ENCODE measurements around the gene DRC7.

DNA sequence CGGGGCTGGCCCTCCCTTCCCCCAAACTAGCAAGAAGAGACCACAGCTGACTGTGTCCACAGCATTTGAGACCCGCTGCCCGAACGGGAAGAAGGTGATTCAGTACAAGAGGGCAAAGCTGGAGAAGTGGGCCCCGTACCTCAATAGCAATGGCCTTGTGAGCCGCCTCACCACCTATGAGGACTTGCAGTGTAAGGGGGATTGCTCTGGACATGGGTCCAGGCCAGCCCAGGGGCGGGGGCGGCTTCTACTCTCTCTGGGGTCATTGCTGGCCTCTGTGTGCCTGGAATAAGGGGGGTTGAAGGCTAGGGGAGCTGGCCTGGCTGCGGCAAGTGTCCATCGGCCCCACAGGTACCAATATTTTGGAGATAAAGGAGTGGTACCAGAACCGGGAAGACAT lies 28.0 kb downstream of the DRC7 start:
- TF ChIP-seq CTCF (IDR thresholded peaks at IDR 0.05), result no peak
- no peak for TF ChIP-seq USF2 (CRISPR knock-in tag; IDR thresholded peaks at IDR 0.05)
- TF ChIP-seq CREB1 (CRISPR knock-in tag; IDR thresholded peaks at IDR 0.05), result no peak
- TF ChIP-seq, protein P1, sequence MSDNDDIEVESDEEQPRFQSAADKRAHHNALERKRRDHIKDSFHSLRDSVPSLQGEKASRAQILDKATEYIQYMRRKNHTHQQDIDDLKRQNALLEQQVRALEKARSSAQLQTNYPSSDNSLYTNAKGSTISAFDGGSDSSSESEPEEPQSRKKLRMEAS (CRISPR knock-in tag; IDR thresholded peaks at IDR 0.05), result no peak
- no peak for TF ChIP-seq GABPB1 (CRISPR knock-in tag; IDR thresholded peaks at IDR 0.05)
- no peak for TF ChIP-seq ETV6 (CRISPR knock-in tag; IDR thresholded peaks at IDR 0.05)
- TF ChIP-seq, protein P2, sequence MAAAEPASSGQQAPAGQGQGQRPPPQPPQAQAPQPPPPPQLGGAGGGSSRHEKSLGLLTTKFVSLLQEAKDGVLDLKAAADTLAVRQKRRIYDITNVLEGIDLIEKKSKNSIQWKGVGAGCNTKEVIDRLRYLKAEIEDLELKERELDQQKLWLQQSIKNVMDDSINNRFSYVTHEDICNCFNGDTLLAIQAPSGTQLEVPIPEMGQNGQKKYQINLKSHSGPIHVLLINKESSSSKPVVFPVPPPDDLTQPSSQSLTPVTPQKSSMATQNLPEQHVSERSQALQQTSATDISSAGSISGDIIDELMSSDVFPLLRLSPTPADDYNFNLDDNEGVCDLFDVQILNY (CRISPR knock-in tag; IDR thresholded peaks at IDR 0.05), result no peak
- TF ChIP-seq NR1H2 (CRISPR knock-in tag; IDR thresholded peaks at IDR 0.05), result no peak

Data from WTC11 (cell line).